HepG2 (cell line): ENCODE results near the gene ETFB. TPM values are rescaled to one million over a fixed set of nuclear protein-coding genes. Genes with fewer than 3 reads are reported as not detected.
A peak's percentile ranks its signal among the peaks of the same experiment; 100 is the strongest.

Experiments used
- AGO2 ChIP-seq: fragments of 200-400 bp; formaldehyde crosslinking; optimal IDR thresholded peaks from 2 replicates; pipeline ENCODE3; 2017; ENCODE audit warnings: mild to moderate bottlenecking, low read depth, low read length, moderate library complexity
- AHR ChIP-seq: IDR thresholded peaks from 2 replicates; pipeline ENCODE4 v1.6.1; 2018; ENCODE audit warnings: missing genetic modification reagents, missing compliant biosample characterization
- CEBPB ChIP-seq: IDR thresholded peaks from 2 replicates; pipeline ENCODE4 v1.6.1; 2011; ENCODE audit warnings: low read depth, low read length, improper control_type of control experiment, borderline replicate concordance
- CHD4 ChIP-seq: fragments of 200-600 bp; sonication (generic); IDR thresholded peaks from 2 replicates; pipeline ENCODE4 v1.7.0; 2017; ENCODE audit warnings: mild to moderate bottlenecking, low read length, borderline replicate concordance
- FLYWCH1 ChIP-seq: sonication (generic); formaldehyde crosslinking; IDR thresholded peaks from 2 replicates; pipeline ENCODE4 v1.8.1; 2023; ENCODE audit warnings: mild to moderate bottlenecking, missing genetic modification reagents
- FOXO1 ChIP-seq: sonication (generic); formaldehyde crosslinking; IDR thresholded peaks from 2 replicates; pipeline ENCODE4 v1.4.0; 2020; ENCODE audit warnings: missing genetic modification reagents
- HHEX ChIP-seq: IDR thresholded peaks from 2 replicates; pipeline ENCODE4 v1.6.1; 2016; ENCODE audit warnings: control low read depth
- HNRNPUL1 ChIP-seq: fragments of 200-400 bp; formaldehyde crosslinking; IDR thresholded peaks from 2 replicates; pipeline ENCODE4 v1.6.1; 2017; ENCODE audit warnings: low read depth, mild to moderate bottlenecking, low read length, moderate library complexity
- MXD4 ChIP-seq: IDR thresholded peaks from 2 replicates; pipeline ENCODE4 v1.6.1; 2016; ENCODE audit warnings: mild to moderate bottlenecking, missing biosample characterization, missing genetic modification reagents
- NAIF1 ChIP-seq: sonication (generic); formaldehyde crosslinking; IDR thresholded peaks from 2 replicates; pipeline ENCODE4 v1.5.0; 2020; ENCODE audit warnings: mild to moderate bottlenecking, missing genetic modification reagents, borderline replicate concordance
- ONECUT2 ChIP-seq: sonication (generic); formaldehyde crosslinking; IDR thresholded peaks from 2 replicates; pipeline ENCODE4 v1.4.0; 2020; ENCODE audit warnings: missing genetic modification reagents
- POLR2A ChIP-seq, 2 experiments: IDR thresholded peaks; 2 replicates each; pipeline ENCODE4 v1.6.1; 2011; ENCODE audit warnings: low read depth in 2 of 2, low read length in 2 of 2, mild to moderate bottlenecking in 1 of 2, moderate library complexity in 1 of 2; ENCODE audit not compliant: insufficient read depth in 1 of 2
- POLR2G ChIP-seq: fragments of 200-400 bp; formaldehyde crosslinking; IDR thresholded peaks from 2 replicates; pipeline ENCODE4 v1.6.1; 2018; ENCODE audit warnings: mild to moderate bottlenecking, low read depth, low read length, moderate library complexity
- SRSF9 ChIP-seq: fragments of 200-400 bp; formaldehyde crosslinking; IDR thresholded peaks from 2 replicates; pipeline ENCODE4 v1.6.1; 2018; ENCODE audit warnings: borderline replicate concordance, mild to moderate bottlenecking, low read depth, low read length; ENCODE audit not compliant: insufficient read depth, poor library complexity, severe bottlenecking
- XRCC5 ChIP-seq: fragments of 200-400 bp; formaldehyde crosslinking; optimal IDR thresholded peaks from 2 replicates; pipeline ENCODE3; 2017; ENCODE audit warnings: mild to moderate bottlenecking, low read length
- YY1 ChIP-seq: IDR thresholded peaks from 2 replicates; pipeline ENCODE4 v1.6.1; 2011; ENCODE audit warnings: low read length, low read depth, moderate library complexity, mild to moderate bottlenecking; ENCODE audit not compliant: insufficient read depth, insufficient replicate concordance
- ZNF160 ChIP-seq: sonication (generic); formaldehyde crosslinking; IDR thresholded peaks from 2 replicates; pipeline ENCODE4 v1.8.0; 2022; ENCODE audit warnings: mild to moderate bottlenecking, inconsistent platforms, missing genetic modification reagents
- ZNF253 ChIP-seq: sonication (generic); formaldehyde crosslinking; IDR thresholded peaks from 2 replicates; pipeline ENCODE4 v1.8.0; 2022; ENCODE audit warnings: mild to moderate bottlenecking, missing genetic modification reagents, borderline replicate concordance
- ZNF264 ChIP-seq: sonication (generic); formaldehyde crosslinking; IDR thresholded peaks from 2 replicates; pipeline ENCODE4 v1.4.0; 2020; ENCODE audit warnings: missing genetic modification reagents
- ZNF44 ChIP-seq: sonication (generic); formaldehyde crosslinking; IDR thresholded peaks from 2 replicates; pipeline ENCODE4 v1.5.1; 2020; ENCODE audit warnings: mild to moderate bottlenecking, missing genetic modification reagents
- ZNF446 ChIP-seq: sonication (generic); formaldehyde crosslinking; IDR thresholded peaks from 2 replicates; pipeline ENCODE4 v1.5.0; 2020; ENCODE audit warnings: mild to moderate bottlenecking, missing genetic modification reagents
- polyA plus RNA-seq, 8 experiments: library from polyadenylated mRNA; depleted of rRNA in 3 of 8; stranded (reverse) in 7 of 8; unstranded in 1 of 8; fragments of >200 nt; fragmentation: Illumina TruSeq in 4 of 8; extraction: Trizol in 4 of 8; gene quantifications; 2 replicates each; pipeline versions ENCODE4 v1.2.1 to v1.2.3, GENCODE V29; 2011 to 2016; ENCODE audit warnings: low read depth in 4 of 8, missing spikeins in 1 of 8, mixed read lengths in 1 of 8; ENCODE audit not compliant: insufficient read depth in 1 of 8
- total RNA-seq, 5 experiments: library from RNA; depleted of rRNA; stranded (reverse); fragments of >200 nt; fragmentation: Illumina TruSeq; extraction: Trizol; gene quantifications; 2 replicates each; pipeline ENCODE4 v1.2.3, GENCODE V29; 2016; ENCODE audit warnings: low read depth in 1 of 5
- TF ChIP-seq, protein P1 (sequence below): IDR thresholded peaks from 2 replicates; pipeline ENCODE4 v1.6.1; 2016; ENCODE audit warnings: low read depth, control low read depth
- TF ChIP-seq, protein P2 (sequence below), 2 experiments: sonication (generic) in 1 of 2; formaldehyde crosslinking in 1 of 2; IDR thresholded peaks; 2 replicates each; pipeline versions ENCODE4 v1.5.1 to v1.6.1; 2011 to 2020; ENCODE audit warnings: borderline replicate concordance in 1 of 2, low read depth in 1 of 2, low read length in 1 of 2, mild to moderate bottlenecking in 1 of 2, missing genetic modification reagents in 1 of 2, moderate library complexity in 1 of 2
- TF ChIP-seq, protein P3 (sequence below): sonication (generic); formaldehyde crosslinking; conservative IDR thresholded peaks from 2 replicates; pipeline ENCODE4 v1.4.0; 2020; ENCODE audit warnings: missing genetic modification reagents
- TF ChIP-seq, protein P4 (sequence below): IDR thresholded peaks from 2 replicates; pipeline ENCODE4 v1.6.1; 2012; ENCODE audit warnings: inconsistent platforms

The ETFB gene
- total and polyA plus RNA-seq, 2 of the 13 experiments (the other 11 are each of a cell fraction or from before 2014, with no cell fraction given): 678 to 1,314 TPM

DNA sequence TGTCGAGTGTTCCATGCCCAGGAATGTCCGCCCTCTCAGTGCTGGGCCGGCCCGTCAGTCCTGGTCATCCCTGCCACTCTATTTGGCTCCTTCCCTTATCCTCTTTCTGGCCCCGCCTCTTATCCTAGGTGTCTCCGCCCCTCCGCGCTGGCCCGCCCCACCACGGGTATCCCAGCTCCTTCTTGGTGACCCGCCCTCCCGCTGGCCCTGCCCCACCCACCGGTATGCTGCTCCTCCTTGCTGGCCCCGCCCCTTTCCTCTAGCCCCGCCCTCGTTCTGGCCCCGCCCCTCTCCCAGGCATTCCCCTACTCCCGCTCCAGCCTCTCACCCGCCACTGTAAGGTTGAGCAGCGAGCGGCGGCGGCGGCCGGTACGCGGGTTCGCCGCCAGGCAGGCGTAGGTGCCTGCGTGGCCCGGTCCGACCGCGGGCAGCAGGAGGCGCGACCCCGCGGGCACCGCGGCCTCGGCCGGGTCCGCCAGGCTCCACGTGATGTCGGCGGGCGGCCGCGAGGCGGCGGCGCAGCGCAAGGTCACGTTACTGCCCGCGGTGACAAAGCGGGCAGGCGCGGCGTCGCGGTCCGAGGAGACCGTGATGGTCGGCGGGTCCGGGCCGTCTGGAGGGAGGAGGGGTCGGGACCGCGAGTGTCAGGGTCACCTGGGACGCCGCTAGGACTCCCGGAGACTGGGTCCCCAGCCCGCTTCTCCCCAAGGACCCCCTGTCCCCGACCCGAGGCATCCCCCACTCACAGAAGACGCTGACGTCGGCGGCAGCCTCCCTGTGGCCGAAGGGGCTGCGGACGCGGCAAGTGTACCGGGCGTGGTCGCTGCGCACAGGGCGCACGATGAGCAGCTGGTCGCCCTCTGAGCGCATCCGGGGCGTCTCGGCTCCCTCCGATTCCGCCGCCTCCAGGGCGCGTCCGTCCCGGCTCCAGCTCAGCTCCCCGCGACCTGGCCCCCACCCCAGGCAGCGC, 26.2 kb downstream of the ETFB start (continued):
- TF ChIP-seq POLR2A (IDR thresholded peaks at IDR 0.05; ENCODE audit: insufficient read depth in 1 of 2, low read depth in 2 of 2, low read length in 2 of 2) (peak; percentile 15 to 78; a peak in 2 of 4 replicates), NAIF1 (CRISPR knock-in tag) (no peak), HHEX (no peak), ZNF160 (no peak), CHD4 (no peak), ZNF44 (CRISPR knock-in tag) (no peak), AGO2 (peak; percentile 76), ONECUT2 (CRISPR knock-in tag) (no peak), FLYWCH1 (CRISPR knock-in tag) (no peak), XRCC5 (no peak), POLR2G (peak; percentile 46; the same call in 1 of the 2 replicates), AHR (no peak), ZNF253 (no peak), ZNF446 (CRISPR knock-in tag) (no peak), CEBPB (no peak), SRSF9 (no peak), ZNF264 (no peak), FOXO1 (CRISPR knock-in tag) (no peak), HNRNPUL1 (no peak), YY1 (peak; percentile 13), MXD4 (no peak)
- TF ChIP-seq, protein P1, sequence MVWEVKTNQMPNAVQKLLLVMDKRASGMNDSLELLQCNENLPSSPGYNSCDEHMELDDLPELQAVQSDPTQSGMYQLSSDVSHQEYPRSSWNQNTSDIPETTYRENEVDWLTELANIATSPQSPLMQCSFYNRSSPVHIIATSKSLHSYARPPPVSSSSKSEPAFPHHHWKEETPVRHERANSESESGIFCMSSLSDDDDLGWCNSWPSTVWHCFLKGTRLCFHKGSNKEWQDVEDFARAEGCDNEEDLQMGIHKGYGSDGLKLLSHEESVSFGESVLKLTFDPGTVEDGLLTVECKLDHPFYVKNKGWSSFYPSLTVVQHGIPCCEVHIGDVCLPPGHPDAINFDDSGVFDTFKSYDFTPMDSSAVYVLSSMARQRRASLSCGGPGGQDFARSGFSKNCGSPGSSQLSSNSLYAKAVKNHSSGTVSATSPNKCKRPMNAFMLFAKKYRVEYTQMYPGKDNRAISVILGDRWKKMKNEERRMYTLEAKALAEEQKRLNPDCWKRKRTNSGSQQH (CRISPR knock-in tag): no peak
- TF ChIP-seq, protein P2, sequence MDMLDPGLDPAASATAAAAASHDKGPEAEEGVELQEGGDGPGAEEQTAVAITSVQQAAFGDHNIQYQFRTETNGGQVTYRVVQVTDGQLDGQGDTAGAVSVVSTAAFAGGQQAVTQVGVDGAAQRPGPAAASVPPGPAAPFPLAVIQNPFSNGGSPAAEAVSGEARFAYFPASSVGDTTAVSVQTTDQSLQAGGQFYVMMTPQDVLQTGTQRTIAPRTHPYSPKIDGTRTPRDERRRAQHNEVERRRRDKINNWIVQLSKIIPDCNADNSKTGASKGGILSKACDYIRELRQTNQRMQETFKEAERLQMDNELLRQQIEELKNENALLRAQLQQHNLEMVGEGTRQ (IDR thresholded peaks at IDR 0.05; ENCODE audit: low read depth, low read length): peak; percentile 49; the same call in 1 of the 2 replicates
- TF ChIP-seq, protein P2 (CRISPR knock-in tag; IDR thresholded peaks at IDR 0.05; ENCODE audit: borderline replicate concordance): no peak
- TF ChIP-seq, protein P3, sequence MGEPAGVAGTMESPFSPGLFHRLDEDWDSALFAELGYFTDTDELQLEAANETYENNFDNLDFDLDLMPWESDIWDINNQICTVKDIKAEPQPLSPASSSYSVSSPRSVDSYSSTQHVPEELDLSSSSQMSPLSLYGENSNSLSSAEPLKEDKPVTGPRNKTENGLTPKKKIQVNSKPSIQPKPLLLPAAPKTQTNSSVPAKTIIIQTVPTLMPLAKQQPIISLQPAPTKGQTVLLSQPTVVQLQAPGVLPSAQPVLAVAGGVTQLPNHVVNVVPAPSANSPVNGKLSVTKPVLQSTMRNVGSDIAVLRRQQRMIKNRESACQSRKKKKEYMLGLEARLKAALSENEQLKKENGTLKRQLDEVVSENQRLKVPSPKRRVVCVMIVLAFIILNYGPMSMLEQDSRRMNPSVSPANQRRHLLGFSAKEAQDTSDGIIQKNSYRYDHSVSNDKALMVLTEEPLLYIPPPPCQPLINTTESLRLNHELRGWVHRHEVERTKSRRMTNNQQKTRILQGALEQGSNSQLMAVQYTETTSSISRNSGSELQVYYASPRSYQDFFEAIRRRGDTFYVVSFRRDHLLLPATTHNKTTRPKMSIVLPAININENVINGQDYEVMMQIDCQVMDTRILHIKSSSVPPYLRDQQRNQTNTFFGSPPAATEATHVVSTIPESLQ (CRISPR knock-in tag): no peak
- TF ChIP-seq, protein P4, sequence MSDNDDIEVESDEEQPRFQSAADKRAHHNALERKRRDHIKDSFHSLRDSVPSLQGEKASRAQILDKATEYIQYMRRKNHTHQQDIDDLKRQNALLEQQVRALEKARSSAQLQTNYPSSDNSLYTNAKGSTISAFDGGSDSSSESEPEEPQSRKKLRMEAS: peak; percentile 87
